ENCODE measurements around the gene LEMD1. TPM values are rescaled to one million over a fixed set of nuclear protein-coding genes. Genes with fewer than 3 reads are reported as not detected.

The LEMD1 gene
- total RNA-seq, 1 experiment from 2014 or later: not detected

DNA sequence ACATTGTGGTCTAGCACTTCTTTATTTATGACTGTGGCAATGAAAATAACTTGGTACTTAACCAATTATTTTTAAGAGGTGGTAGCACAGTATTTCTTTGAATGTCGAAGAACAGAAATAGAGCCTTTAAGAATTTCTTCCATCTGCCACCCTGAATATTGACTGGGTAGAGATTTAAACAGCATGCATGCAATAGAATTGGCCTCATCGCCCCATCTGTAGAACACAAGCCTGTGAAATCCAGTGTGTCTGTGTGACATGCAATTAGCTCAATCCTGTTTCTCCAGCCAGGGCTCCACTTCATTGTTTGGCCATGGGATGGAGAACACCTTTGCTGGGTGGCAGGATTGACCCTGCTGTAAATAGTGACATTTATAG lies 48.1 kb downstream of the LEMD1 start:
- in situ Hi-C loops (cut with HindIII; ENCODE audit: low pct_unique_long_range_greater_than_20kb, low sequenced_read_pairs) (no loop called here), intact Hi-C loops (cut with micrococcal nuclease; ENCODE audit: unreplicated experiment) (no loop called here)
- DNase-seq (ENCODE audit: low read depth, low spot score) (no peak), ATAC-seq (no peak)
- Histone ChIP-seq H3K27ac (ENCODE audit: low read length) (no peak overlapping the region), H3K36me3 (ENCODE audit: control insufficient read depth, insufficient read depth, low read length) (no peaks in the 10 kb centered on the region), H3K9me3 (ENCODE audit: control insufficient read depth, insufficient read depth, low read depth, low read length) (no peaks in the 10 kb centered on the region), H3K27me3 (ENCODE audit: control insufficient read depth, insufficient read depth, low read length) (0 out of 2 replicates have a peak, but pooled peaks cover 2% of the 10 kb centered on the region), H3K4me3 (ENCODE audit: low read depth in 2 of 2, low read length in 2 of 2) (no peak overlapping the region), H3K4me1 (ENCODE audit: control insufficient read depth, insufficient read depth, low read length) (no peaks in the 10 kb centered on the region)
- BruUV-seq (replicated peaks): no TSS peak
- ChIA-PET CTCF (no interaction called here), POLR2A (no interaction called here)
- TF ChIP-seq TCF7L2 (IDR thresholded peaks at IDR 0.05; ENCODE audit: low read depth, low read length) (no peak), POLR2AphosphoS5 (IDR thresholded peaks at IDR 0.05; ENCODE audit: low read depth, low read length) (no peak), SIN3A (IDR thresholded peaks at IDR 0.05; ENCODE audit: borderline replicate concordance, insufficient read depth, low read depth, low read length) (no peak)
- TF ChIP-seq, protein P1, sequence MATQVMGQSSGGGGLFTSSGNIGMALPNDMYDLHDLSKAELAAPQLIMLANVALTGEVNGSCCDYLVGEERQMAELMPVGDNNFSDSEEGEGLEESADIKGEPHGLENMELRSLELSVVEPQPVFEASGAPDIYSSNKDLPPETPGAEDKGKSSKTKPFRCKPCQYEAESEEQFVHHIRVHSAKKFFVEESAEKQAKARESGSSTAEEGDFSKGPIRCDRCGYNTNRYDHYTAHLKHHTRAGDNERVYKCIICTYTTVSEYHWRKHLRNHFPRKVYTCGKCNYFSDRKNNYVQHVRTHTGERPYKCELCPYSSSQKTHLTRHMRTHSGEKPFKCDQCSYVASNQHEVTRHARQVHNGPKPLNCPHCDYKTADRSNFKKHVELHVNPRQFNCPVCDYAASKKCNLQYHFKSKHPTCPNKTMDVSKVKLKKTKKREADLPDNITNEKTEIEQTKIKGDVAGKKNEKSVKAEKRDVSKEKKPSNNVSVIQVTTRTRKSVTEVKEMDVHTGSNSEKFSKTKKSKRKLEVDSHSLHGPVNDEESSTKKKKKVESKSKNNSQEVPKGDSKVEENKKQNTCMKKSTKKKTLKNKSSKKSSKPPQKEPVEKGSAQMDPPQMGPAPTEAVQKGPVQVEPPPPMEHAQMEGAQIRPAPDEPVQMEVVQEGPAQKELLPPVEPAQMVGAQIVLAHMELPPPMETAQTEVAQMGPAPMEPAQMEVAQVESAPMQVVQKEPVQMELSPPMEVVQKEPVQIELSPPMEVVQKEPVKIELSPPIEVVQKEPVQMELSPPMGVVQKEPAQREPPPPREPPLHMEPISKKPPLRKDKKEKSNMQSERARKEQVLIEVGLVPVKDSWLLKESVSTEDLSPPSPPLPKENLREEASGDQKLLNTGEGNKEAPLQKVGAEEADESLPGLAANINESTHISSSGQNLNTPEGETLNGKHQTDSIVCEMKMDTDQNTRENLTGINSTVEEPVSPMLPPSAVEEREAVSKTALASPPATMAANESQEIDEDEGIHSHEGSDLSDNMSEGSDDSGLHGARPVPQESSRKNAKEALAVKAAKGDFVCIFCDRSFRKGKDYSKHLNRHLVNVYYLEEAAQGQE (IDR thresholded peaks at IDR 0.05; ENCODE audit: insufficient read depth in 1 of 2, low read depth in 2 of 2, low read length in 1 of 2): no peak
- TF ChIP-seq, protein P2, sequence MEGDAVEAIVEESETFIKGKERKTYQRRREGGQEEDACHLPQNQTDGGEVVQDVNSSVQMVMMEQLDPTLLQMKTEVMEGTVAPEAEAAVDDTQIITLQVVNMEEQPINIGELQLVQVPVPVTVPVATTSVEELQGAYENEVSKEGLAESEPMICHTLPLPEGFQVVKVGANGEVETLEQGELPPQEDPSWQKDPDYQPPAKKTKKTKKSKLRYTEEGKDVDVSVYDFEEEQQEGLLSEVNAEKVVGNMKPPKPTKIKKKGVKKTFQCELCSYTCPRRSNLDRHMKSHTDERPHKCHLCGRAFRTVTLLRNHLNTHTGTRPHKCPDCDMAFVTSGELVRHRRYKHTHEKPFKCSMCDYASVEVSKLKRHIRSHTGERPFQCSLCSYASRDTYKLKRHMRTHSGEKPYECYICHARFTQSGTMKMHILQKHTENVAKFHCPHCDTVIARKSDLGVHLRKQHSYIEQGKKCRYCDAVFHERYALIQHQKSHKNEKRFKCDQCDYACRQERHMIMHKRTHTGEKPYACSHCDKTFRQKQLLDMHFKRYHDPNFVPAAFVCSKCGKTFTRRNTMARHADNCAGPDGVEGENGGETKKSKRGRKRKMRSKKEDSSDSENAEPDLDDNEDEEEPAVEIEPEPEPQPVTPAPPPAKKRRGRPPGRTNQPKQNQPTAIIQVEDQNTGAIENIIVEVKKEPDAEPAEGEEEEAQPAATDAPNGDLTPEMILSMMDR (IDR thresholded peaks at IDR 0.05): no peak

DNA sequence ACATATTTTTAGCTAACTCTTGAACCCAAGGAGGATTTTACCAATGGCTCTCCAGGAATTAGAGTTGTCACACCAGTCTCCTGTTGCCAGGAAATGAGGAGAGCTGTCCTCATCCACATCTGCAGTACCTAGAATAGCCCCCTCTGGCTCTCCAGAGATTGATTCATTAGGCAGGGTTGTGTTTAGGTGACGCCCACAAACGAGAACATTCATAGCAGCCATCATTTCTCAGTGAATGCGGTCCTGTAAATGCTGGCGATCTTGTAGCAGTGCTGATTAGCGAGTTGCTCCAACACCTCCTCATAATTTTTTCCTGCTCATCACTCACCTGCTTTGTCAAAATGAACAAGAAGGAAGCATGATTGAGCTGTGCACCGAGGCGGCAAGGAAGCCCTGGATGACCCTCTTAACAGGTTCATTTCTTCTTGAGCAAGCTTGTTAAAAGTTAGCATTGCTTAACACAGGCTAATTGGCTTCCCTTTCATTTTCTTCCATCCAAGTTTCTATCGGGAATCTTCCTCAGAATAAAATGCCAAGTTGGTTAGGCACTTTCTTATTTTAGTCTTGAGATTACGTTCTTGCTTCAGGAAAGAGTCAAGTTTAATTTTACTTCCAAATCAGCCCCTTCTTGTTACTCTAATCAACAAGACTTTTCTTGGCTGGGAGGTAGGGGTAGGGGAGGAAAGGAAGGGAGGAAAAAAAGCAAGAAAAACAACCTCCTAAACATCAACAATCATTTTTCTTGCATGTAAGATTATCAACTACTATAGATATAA lies 48.6 kb downstream of the LEMD1 start:
- BruUV-seq (replicated peaks): no TSS peak
- CTCF ChIA-PET: no interaction called here
- TF ChIP-seq, protein P1 (IDR thresholded peaks at IDR 0.05; ENCODE audit: insufficient read depth in 1 of 2, low read depth in 2 of 2, low read length in 1 of 2): no peak
- TF ChIP-seq, protein P2 (IDR thresholded peaks at IDR 0.05): no peak
- TF ChIP-seq SIN3A (IDR thresholded peaks at IDR 0.05; ENCODE audit: borderline replicate concordance, insufficient read depth, low read depth, low read length) (no peak), POLR2AphosphoS5 (IDR thresholded peaks at IDR 0.05; ENCODE audit: low read depth, low read length) (no peak), TCF7L2 (IDR thresholded peaks at IDR 0.05; ENCODE audit: low read depth, low read length) (no peak)
- H3K9me3 ChIP-seq (ENCODE audit: control insufficient read depth, insufficient read depth, low read depth, low read length): no peaks in the 10 kb centered on the region
- intact Hi-C loops (cut with micrococcal nuclease; ENCODE audit: unreplicated experiment) (no loop called here), in situ Hi-C loops (cut with HindIII; ENCODE audit: low pct_unique_long_range_greater_than_20kb, low sequenced_read_pairs) (no loop called here)
- DNase-seq (ENCODE audit: low read depth, low spot score) (no peak), ATAC-seq (no peak)
- H3K4me1 ChIP-seq (ENCODE audit: control insufficient read depth, insufficient read depth, low read length): no peaks in the 10 kb centered on the region
- H3K27ac ChIP-seq (ENCODE audit: low read length): no peak overlapping the region
- 0 out of 2 replicates have a peak, but pooled peaks cover 2% of the 10 kb centered on the region for H3K27me3 ChIP-seq (ENCODE audit: control insufficient read depth, insufficient read depth, low read length)
- POLR2A ChIA-PET: no interaction called here
- H3K36me3 ChIP-seq (ENCODE audit: control insufficient read depth, insufficient read depth, low read length): no peaks in the 10 kb centered on the region
- H3K4me3 ChIP-seq (ENCODE audit: low read depth in 2 of 2, low read length in 2 of 2): no peak overlapping the region
